Hepatocyte (in vitro differentiated cells): ENCODE measurements around the gene TBL2.
"Not testable (repeated sequence)": the region's sequence is repeated elsewhere in the genome, so short reads cannot be mapped to it uniquely, and the experiment has no call there.

Source experiments
- CTCF ChIP-seq: fragments of 200-600 bp; sonication (generic); IDR thresholded peaks from 2 replicates; pipeline ENCODE4 v1.5.1; 2016; ENCODE audit warnings: antibody characterized with exemption, mild to moderate bottlenecking; ENCODE audit not compliant: poor library complexity
- EZH2 ChIP-seq: fragments of 200-600 bp; sonication (generic); IDR thresholded peaks from 2 replicates; pipeline ENCODE4 v1.6.1; 2016; ENCODE audit warnings: antibody characterized with exemption, mild to moderate bottlenecking, borderline replicate concordance

GRCh38 chr7:73614937-73615336 is 36.6 kb upstream of the TBL2 start:
- not testable (repeated sequence) for TF ChIP-seq CTCF, EZH2
